Naive B cell (primary cell): Measurements from ENCODE around the gene HEXIM1. TPM values are rescaled to one million over a fixed set of nuclear protein-coding genes. Genes with fewer than 3 reads are reported as not detected.

ENCODE experiments used
- ATAC-seq, 2 donors: fragments of 150-1000 bp; cut with Tn5 transposase; 2 replicates each; pipeline ENCODE4 v1.10.0; 2021; ENCODE audit warnings: low read depth in 2 of 2, mild to moderate bottlenecking in 2 of 2, moderate library complexity in 2 of 2
- DNase-seq: peaks from one replicate; pipeline ENCODE4 v3.0.0; 2022
- H3K27ac Mint-ChIP-seq, 6 donors: one replicate each; pipeline ENCODE4 v1.8.0; 2020 to 2022; ENCODE audit warnings: mild to moderate bottlenecking in 6 of 6, mixed read lengths in 6 of 6, moderate library complexity in 5 of 6, inconsistent platforms in 2 of 6
- H3K27me3 Mint-ChIP-seq, 3 donors: one replicate each; pipeline ENCODE4 v1.8.0; 2021 to 2022; ENCODE audit warnings: mixed read lengths in 3 of 3, mild to moderate bottlenecking in 1 of 3
- H3K36me3 Mint-ChIP-seq, 2 donors: one replicate each; pipeline ENCODE4 v1.8.0; 2020 to 2022; ENCODE audit warnings: mixed read lengths in 2 of 2, inconsistent platforms in 1 of 2, mild to moderate bottlenecking in 1 of 2
- H3K4me1 Mint-ChIP-seq, 3 donors: one replicate each; pipeline ENCODE4 v1.8.0; 2020 to 2022; ENCODE audit warnings: mixed read lengths in 3 of 3, inconsistent platforms in 1 of 3, mild to moderate bottlenecking in 1 of 3, moderate library complexity in 1 of 3
- H3K4me3 Mint-ChIP-seq, 8 donors: one replicate each; pipeline ENCODE4 v1.8.0; 2020 to 2022; ENCODE audit warnings: mild to moderate bottlenecking in 8 of 8, mixed read lengths in 8 of 8, moderate library complexity in 8 of 8, inconsistent platforms in 2 of 8
- H3K9me3 Mint-ChIP-seq, 7 donors: one replicate each; pipeline ENCODE4 v1.8.0; 2020 to 2022; ENCODE audit warnings: mixed read lengths in 7 of 7, mild to moderate bottlenecking in 5 of 7, inconsistent platforms in 2 of 7, moderate library complexity in 1 of 7
- polyA plus RNA-seq, 6 donors: library from polyadenylated mRNA; unstranded; fragments of 300-500 nt; fragmentation: Illumina TruSeq; gene quantifications; one replicate each; pipeline ENCODE4 v1.2.3, GENCODE V29; 2021; ENCODE audit warnings: low read depth in 6 of 6

The HEXIM1 gene, protein sequence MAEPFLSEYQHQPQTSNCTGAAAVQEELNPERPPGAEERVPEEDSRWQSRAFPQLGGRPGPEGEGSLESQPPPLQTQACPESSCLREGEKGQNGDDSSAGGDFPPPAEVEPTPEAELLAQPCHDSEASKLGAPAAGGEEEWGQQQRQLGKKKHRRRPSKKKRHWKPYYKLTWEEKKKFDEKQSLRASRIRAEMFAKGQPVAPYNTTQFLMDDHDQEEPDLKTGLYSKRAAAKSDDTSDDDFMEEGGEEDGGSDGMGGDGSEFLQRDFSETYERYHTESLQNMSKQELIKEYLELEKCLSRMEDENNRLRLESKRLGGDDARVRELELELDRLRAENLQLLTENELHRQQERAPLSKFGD
- polyA plus RNA-seq = 1 to 10 TPM; 3.2 to 5.3 (median 4.1) TPM

DNA sequence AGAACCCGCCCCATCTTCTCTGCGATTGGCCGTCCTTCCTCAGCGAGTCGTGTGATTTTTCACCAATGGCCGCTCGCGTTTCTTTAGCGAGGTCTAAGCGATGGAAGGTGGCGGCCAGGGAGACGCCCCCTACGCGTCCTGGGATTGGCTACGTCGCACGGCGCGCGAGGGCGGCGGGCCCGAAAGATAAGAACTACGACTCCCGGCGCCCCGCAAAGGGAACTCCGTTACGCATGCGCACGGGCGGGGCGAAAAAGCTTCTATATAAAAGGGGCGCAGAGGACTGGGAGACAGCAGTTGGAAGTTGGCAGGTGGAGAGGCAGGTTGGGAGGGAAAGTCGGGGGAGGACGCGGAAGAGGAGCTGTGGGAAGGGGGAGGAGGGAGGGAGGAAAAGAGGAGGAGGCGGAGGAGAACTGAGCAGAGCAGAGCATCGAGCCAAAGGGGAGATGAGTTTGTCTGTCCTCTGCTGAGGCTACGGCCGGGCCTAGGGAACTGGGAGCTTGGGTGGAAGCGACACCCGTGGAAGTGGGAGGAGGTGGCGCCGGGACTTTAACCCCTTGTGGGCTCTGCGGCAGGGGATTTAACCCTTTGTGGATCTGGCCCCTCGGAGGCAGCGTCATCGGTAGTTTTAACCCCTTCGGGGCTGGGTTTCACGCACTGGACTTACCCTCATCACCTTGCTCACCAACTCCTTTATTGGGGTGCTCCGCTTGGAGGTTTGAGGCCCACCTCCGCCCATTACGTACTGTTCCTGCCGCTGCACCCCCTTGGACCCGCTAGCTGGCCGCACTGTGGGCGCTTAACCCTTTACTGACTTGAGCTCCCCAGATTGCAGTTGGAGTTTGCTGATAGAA is at the start of gene HEXIM1:
TSS of gene HEXIM1 (plus strand) at position 293 of the 854 bp plus-strand sequence. CDS start 716 bp downstream, outside the sequence.
- H3K27ac Mint-ChIP-seq = peak within 1 kb of the TSS; percentile 99 to 100 (median 100)
- peaks cover 0 to 9% (median 0%) of the 10 kb centered on the region in 7 donors for H3K9me3 Mint-ChIP-seq
- peak within 1 kb of the TSS; percentile 96 to 100 (median 98) for H3K4me3 Mint-ChIP-seq

GRCh38 chr17:45098869-45099616 is 49.2 kb upstream of the HEXIM1 start:
- peaks cover 0 to 11% (median 5%) of the 10 kb centered on the region in 3 donors for H3K4me1 Mint-ChIP-seq
- DNase-seq (peak; percentile 61), ATAC-seq (peak; percentile 91 to 96)
- H3K9me3 Mint-ChIP-seq = no peaks in the 10 kb centered on the region
- H3K4me3 Mint-ChIP-seq = no peak overlapping the region
- H3K27ac Mint-ChIP-seq = peak overlapping the region in 3 of 6 donors; percentile 47 to 49 (median 47)
- H3K27me3 Mint-ChIP-seq = no peaks in the 10 kb centered on the region
- peaks cover 19 to 42% of the 10 kb centered on the region in 2 donors for H3K36me3 Mint-ChIP-seq

More for the DNA sequence above, at the start of gene HEXIM1:
- Mint-ChIP-seq H3K27me3 (no peaks in the 10 kb centered on the region), H3K4me1 (peaks cover 46 to 72% (median 66%) of the 10 kb centered on the region in 3 donors), H3K36me3 (peaks cover 0 to 6% of the 10 kb centered on the region in 2 donors)
- ATAC-seq = peak; percentile 76 to 77
- DNase-seq = peak; percentile 99

GRCh38 chr17:45101546-45101882 is 46.8 kb upstream of the HEXIM1 start:
- Mint-ChIP-seq H3K4me1 (peaks cover 0 to 11% (median under 1%) of the 10 kb centered on the region in 3 donors), H3K27me3 (no peaks in the 10 kb centered on the region), H3K27ac (peak overlapping the region in 1 of 6 donors; percentile 49), H3K4me3 (no peak overlapping the region), H3K9me3 (no peaks in the 10 kb centered on the region), H3K36me3 (peaks cover 14 to 34% of the 10 kb centered on the region in 2 donors)
- no peak for DNase-seq
- ATAC-seq = no peak

GRCh38 chr17:45101883-45102811 is 46.1 kb upstream of the HEXIM1 start:
- DNase-seq = no peak
- H3K4me1 Mint-ChIP-seq = peaks cover 0 to 11% (median 0%) of the 10 kb centered on the region in 3 donors

GRCh38 chr17:45102856-45103255 is 45.4 kb upstream of the HEXIM1 start:
- H3K9me3 Mint-ChIP-seq = no peaks in the 10 kb centered on the region
- peaks cover 14 to 27% of the 10 kb centered on the region in 2 donors for H3K36me3 Mint-ChIP-seq
- no peaks in the 10 kb centered on the region for H3K27me3 Mint-ChIP-seq
- no peak overlapping the region for H3K4me3 Mint-ChIP-seq
- peak overlapping the region in 1 of 6 donors; percentile 73 for H3K27ac Mint-ChIP-seq
- DNase-seq (no peak), ATAC-seq (no peak)
- H3K4me1 Mint-ChIP-seq = peaks cover 0 to 10% (median 0%) of the 10 kb centered on the region in 3 donors

More at GRCh38 chr17:45101883-45102811, 46.1 kb upstream of the HEXIM1 start:
- Mint-ChIP-seq H3K27me3 (no peaks in the 10 kb centered on the region), H3K9me3 (no peaks in the 10 kb centered on the region), H3K27ac (peak overlapping the region in 4 of 6 donors; percentile 40 to 73 (median 46)), H3K4me3 (no peak overlapping the region), H3K36me3 (peaks cover 14 to 31% of the 10 kb centered on the region in 2 donors)
- ATAC-seq = no peak

DNA sequence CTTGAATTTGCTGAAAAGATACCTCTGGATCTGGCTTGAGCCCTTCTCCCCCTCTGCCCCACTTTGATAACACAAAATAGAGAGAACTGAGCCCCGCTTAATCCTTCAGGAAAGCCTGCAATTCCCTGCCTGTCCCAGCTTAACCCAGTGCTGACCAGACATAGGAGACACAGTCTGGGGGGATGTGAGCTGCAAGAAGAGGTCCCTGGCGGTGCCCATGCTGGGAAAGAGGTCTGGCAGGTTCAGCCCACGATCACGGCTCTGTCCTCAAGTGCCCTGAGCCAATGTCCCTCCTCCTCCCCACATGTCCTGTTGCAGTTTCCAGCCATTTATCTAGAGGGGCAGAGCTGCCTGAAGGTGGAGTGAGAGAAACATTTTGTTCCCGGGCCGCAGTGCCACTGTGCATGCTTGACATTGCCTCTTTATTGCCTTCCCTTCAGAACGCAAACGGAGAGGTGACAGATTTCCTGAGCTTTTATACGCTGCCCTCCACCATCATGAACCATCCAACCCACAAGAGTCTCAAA is 44.9 kb upstream of the HEXIM1 start:
- DNase-seq (no peak), ATAC-seq (no peak)
- Mint-ChIP-seq H3K27me3 (no peaks in the 10 kb centered on the region), H3K4me1 (peaks cover 0 to 7% (median under 1%) of the 10 kb centered on the region in 3 donors), H3K9me3 (no peaks in the 10 kb centered on the region), H3K27ac (no peak overlapping the region), H3K36me3 (peaks cover 14 to 23% of the 10 kb centered on the region in 2 donors), H3K4me3 (no peak overlapping the region)

DNA sequence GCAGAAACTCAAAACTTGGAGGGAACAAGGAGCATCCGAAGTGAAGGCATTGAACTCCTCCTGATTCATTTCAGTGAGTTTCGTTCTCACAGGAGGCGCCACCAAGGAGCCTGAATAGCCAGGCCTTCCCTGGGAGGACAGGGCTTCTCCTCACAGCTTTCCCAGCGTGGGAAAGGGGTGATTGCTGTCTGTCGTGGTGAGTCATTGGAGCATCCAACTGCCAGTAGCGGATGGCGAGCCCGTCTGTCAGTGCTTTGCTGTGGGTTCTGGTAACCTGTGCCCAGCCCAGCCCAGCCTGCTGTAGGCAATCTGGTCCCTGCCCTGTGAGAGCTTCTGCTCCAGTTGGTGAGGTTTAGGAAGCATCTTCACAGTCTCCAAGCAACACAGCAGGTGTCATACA is 44.2 kb upstream of the HEXIM1 start:
- ATAC-seq = no peak
- Mint-ChIP-seq H3K27me3 (no peaks in the 10 kb centered on the region), H3K36me3 (peaks cover 9 to 22% of the 10 kb centered on the region in 2 donors), H3K9me3 (no peaks in the 10 kb centered on the region), H3K4me1 (peaks cover 0 to 4% (median 3%) of the 10 kb centered on the region in 3 donors), H3K27ac (no peak overlapping the region), H3K4me3 (no peak overlapping the region)
- no peak for DNase-seq

- no peak overlapping the region for H3K27ac Mint-ChIP-seq
- H3K27me3 Mint-ChIP-seq = no peaks in the 10 kb centered on the region
- peaks cover 2 to 4% (median 3%) of the 10 kb centered on the region in 3 donors for H3K4me1 Mint-ChIP-seq
- H3K36me3 Mint-ChIP-seq = peaks cover 9 to 22% of the 10 kb centered on the region in 2 donors
- DNase-seq (no peak), ATAC-seq (no peak)
- no peak overlapping the region for H3K4me3 Mint-ChIP-seq
- no peaks in the 10 kb centered on the region for H3K9me3 Mint-ChIP-seq
Observed at GRCh38 chr17:45104497-45104896, 43.8 kb upstream of the HEXIM1 start.

- peaks cover 9 to 22% of the 10 kb centered on the region in 2 donors for H3K36me3 Mint-ChIP-seq
- peaks cover 2 to 4% (median 3%) of the 10 kb centered on the region in 3 donors for H3K4me1 Mint-ChIP-seq
- ATAC-seq (no peak), DNase-seq (no peak)
- H3K4me3 Mint-ChIP-seq = no peak overlapping the region
- no peaks in the 10 kb centered on the region for H3K9me3 Mint-ChIP-seq
- no peak overlapping the region for H3K27ac Mint-ChIP-seq
- no peaks in the 10 kb centered on the region for H3K27me3 Mint-ChIP-seq
Observed at GRCh38 chr17:45104907-45105624, 43.2 kb upstream of the HEXIM1 start.

- no peak overlapping the region for H3K27ac Mint-ChIP-seq
- no peaks in the 10 kb centered on the region for H3K9me3 Mint-ChIP-seq
- ATAC-seq = no peak
- no peaks in the 10 kb centered on the region for H3K27me3 Mint-ChIP-seq
- peaks cover 4 to 10% (median 5%) of the 10 kb centered on the region in 3 donors for H3K4me1 Mint-ChIP-seq
- DNase-seq = no peak
- peaks cover 9 to 22% of the 10 kb centered on the region in 2 donors for H3K36me3 Mint-ChIP-seq
- no peak overlapping the region for H3K4me3 Mint-ChIP-seq
Observed at GRCh38 chr17:45106096-45106495, 42.2 kb upstream of the HEXIM1 start.

- DNase-seq (no peak), ATAC-seq (no peak)
- Mint-ChIP-seq H3K36me3 (peaks cover 9 to 21% of the 10 kb centered on the region in 2 donors), H3K4me1 (peaks cover 7 to 15% (median 8%) of the 10 kb centered on the region in 3 donors), H3K4me3 (peak overlapping the region in 2 of 8 donors; percentile 9 to 47), H3K27me3 (no peaks in the 10 kb centered on the region), H3K27ac (peak overlapping the region in 1 of 6 donors; percentile 28), H3K9me3 (no peaks in the 10 kb centered on the region)
Observed at GRCh38 chr17:45106582-45106981, 41.7 kb upstream of the HEXIM1 start.
